ENCODE results near the gene GRB10. TPM values are rescaled to one million over a fixed set of nuclear protein-coding genes. Genes with fewer than 3 reads are reported as not detected.

Gene GRB10
- total RNA-seq, 1 donor from 2014 or later: 93.0 TPM

GRCh38 chr7:50590535-50590934, 192.2 kb downstream of the GRB10 start:
- Mint-ChIP-seq H3K36me3 (ENCODE audit: low read depth) (peaks cover 38% of the 10 kb centered on the region), H3K27me3 (ENCODE audit: low read depth) (no peaks in the 10 kb centered on the region), H3K9me3 (peaks cover under 1% of the 10 kb centered on the region), H3K4me1 (peaks cover 6% of the 10 kb centered on the region), H3K4me3 (no peak overlapping the region), H3K27ac (ENCODE audit: unreplicated experiment) (no peak overlapping the region)
- no peak for DNase-seq (ENCODE audit: low read depth, low spot score)
- no peak for TF ChIP-seq CTCF (conservative IDR thresholded peaks at IDR 0.05)

GRCh38 chr7:50589364-50589763, 193.3 kb downstream of the GRB10 start:
- Mint-ChIP-seq H3K9me3 (peaks cover 4% of the 10 kb centered on the region), H3K4me3 (no peak overlapping the region), H3K36me3 (ENCODE audit: low read depth) (peaks cover 31% of the 10 kb centered on the region), H3K27ac (ENCODE audit: unreplicated experiment) (no peak overlapping the region), H3K27me3 (ENCODE audit: low read depth) (no peaks in the 10 kb centered on the region), H3K4me1 (no peaks in the 10 kb centered on the region)
- DNase-seq (ENCODE audit: low read depth, low spot score): no peak
- TF ChIP-seq CTCF (conservative IDR thresholded peaks at IDR 0.05): no peak

- Mint-ChIP-seq H3K9me3 (peaks cover 4% of the 10 kb centered on the region), H3K36me3 (ENCODE audit: low read depth) (peaks cover 31% of the 10 kb centered on the region), H3K27ac (ENCODE audit: unreplicated experiment) (no peak overlapping the region), H3K27me3 (ENCODE audit: low read depth) (no peaks in the 10 kb centered on the region), H3K4me1 (no peaks in the 10 kb centered on the region), H3K4me3 (no peak overlapping the region)
- DNase-seq (ENCODE audit: low read depth, low spot score): no peak
- no peak for TF ChIP-seq CTCF (conservative IDR thresholded peaks at IDR 0.05)
These were observed 193.8 kb downstream of the GRB10 start for GRCh38 chr7:50588937-50589336.

GRCh38 chr7:50587737-50588136, 195.0 kb downstream of the GRB10 start:
- Mint-ChIP-seq H3K9me3 (peaks cover 12% of the 10 kb centered on the region), H3K4me1 (no peaks in the 10 kb centered on the region), H3K27me3 (ENCODE audit: low read depth) (no peaks in the 10 kb centered on the region), H3K27ac (ENCODE audit: unreplicated experiment) (no peak overlapping the region), H3K4me3 (no peak overlapping the region), H3K36me3 (ENCODE audit: low read depth) (peaks cover 36% of the 10 kb centered on the region)
- DNase-seq (ENCODE audit: low read depth, low spot score): no peak
- no peak for TF ChIP-seq CTCF (conservative IDR thresholded peaks at IDR 0.05)

GRCh38 chr7:50584793-50585408, 197.8 kb downstream of the GRB10 start:
- Mint-ChIP-seq H3K27me3 (ENCODE audit: low read depth) (no peaks in the 10 kb centered on the region), H3K27ac (ENCODE audit: unreplicated experiment) (no peak overlapping the region), H3K36me3 (ENCODE audit: low read depth) (peaks cover 9% of the 10 kb centered on the region), H3K9me3 (peaks cover 12% of the 10 kb centered on the region), H3K4me3 (no peak overlapping the region), H3K4me1 (no peaks in the 10 kb centered on the region)
- DNase-seq (ENCODE audit: low read depth, low spot score): no peak
- TF ChIP-seq CTCF (conservative IDR thresholded peaks at IDR 0.05): no peak

All from neural crest cell (in vitro differentiated cells).